DMS153 (cell line): ENCODE measurements around the gene BHLHE40.

Source experiments
- DNase-seq: peaks from one replicate; lab custom pipeline; 2025; lab: John Stamatoyannopoulos, UW

BHLHE40 gene

GRCh38 chr3:5001135-5001534 is 21.9 kb downstream of the BHLHE40 start:
- DNase-seq: no peak

DNA sequence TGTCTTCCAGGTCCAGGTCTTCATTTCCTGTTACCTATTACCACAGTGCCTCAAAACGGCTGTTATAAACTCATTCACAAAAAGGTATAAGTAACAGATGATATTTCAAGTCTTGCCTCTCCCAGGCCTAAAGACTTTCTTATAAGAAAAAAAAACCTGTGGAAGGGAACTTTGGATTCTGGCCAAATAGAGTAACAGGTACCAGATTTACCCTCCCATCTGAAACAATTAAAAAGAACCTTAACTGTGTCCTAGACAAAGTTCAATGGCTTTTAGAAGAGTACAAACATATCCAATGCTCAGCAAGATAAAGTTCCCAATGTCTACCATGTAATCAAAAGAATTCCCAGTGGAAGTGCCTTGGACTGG is 22.6 kb downstream of the BHLHE40 start:
- no peak for DNase-seq

DNA sequence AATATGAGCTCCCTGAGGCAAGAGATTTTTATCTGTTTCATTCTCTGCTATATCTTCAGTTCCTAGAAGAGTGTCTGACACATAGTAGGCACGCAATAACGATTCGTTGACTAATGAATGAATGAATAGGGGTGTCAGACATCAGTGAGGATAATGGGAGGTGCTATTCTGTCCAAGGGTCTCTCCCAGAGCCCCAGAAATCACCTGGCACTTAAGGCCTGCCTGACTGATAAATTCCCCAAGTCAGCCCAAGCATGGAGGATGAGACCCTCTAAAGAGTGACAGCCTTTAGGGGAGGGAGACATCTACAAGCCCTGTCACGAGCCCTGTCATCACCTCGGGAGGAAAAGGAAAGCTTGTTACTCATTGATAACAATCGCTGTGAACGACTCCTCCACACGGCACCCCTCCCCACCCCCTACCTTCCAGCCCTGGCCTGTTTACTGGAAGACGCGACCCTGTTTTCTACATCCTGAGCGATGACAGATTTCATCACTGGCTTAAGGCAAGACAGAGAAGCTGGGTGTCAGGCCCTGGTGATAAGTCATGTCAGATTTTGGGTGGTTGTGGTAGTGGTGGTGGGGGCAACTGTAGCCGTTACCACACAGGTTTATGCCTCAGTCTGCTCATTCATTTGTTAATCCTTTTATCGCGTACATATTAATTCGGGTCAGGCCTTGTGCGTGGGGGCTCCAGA is 23.1 kb downstream of the BHLHE40 start:
- no peak for DNase-seq

- DNase-seq: no peak
Observed at GRCh38 chr3:5002871-5003247, 23.6 kb downstream of the BHLHE40 start.

DNA sequence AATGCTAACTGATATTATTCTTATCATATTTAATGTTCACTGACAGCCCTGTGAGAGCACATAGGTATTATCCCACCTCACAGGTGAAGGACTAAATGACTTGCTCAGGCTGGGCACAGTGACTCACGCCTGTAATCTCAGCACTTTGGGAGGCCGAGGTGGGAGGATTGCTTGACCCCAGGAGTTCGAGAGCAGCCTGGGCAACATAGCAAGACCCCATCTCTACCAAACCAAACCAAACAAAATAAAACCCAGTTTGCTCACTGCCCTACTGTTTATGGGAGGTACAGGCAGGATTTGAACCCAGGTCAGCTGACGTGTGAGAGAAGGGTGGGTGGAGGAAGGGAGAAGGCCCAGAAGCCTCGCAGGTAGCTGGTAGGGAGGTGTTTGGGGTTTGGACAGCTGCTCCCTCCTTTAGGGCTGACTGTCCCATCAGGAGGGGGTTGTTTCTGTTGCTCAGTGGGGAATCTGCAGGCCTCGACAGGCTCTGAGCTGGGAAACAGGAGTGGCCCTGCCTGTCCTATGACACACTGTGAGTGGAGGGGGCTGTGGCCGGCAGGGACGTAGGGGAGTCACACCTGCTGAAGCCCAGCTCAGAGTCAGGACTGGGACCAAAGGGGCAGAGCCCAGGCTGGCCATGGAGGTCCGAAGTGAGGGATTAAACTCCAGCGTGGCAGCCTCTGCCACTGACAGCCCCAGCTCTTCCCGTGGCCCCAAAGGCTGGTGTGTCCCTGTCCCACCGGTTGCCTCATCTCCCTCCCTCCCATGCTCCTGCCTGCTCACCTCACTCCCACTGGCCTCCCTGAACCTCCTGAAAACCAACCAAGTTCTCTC is 25.3 kb downstream of the BHLHE40 start:
- DNase-seq: no peak

DNA sequence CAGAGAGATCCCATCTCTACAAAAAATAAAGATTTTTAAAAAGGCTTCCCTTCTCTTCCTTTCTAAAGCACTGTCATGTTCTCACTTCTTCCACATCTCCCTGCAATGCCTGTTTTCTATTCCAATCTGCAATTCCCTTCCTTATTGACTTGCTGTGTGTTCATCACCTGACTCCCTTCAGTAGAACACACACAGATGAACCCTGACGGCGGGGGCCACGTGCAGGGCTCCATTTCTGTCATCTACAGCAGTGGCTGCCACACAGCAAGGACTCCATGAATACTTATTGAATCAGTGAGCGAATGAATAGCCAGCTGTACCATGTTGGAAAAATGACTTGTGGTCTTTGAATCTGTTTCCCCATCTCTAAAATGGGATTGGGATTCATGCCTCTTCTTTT is 26.1 kb downstream of the BHLHE40 start:
- no peak for DNase-seq

GRCh38 chr3:5006755-5007202 is 27.5 kb downstream of the BHLHE40 start:
- DNase-seq: no peak

- DNase-seq: no peak
Observed at GRCh38 chr3:5007873-5008272, 28.6 kb downstream of the BHLHE40 start.

DNA sequence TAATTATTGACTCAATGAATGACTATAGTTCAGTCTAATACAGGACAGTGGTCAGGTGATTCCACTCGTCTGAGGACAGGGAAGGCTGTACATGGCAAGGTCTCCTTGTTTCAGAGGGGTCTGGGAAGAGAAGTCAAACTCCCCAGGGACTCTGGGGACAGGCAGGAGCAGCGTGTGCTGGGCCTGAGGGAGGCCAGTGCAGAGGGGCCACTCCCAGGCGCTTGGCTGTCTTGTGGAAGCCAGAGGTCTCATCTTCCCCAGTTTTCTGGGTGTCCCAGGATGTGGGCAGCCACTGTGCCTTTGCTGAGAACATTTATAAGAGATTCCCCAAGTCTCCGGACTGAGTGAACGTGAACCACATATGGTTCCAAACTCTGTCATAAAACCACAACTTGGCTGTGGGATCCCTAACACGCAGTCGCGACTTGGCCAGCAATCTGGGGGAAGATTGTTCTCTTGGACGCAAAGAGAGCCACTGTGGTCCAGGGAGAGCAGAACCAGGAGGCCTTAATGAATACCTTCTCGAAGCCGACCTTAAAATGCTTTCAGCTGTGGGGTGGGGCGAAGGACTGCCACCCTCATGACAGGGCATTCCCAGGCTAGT is 30.4 kb downstream of the BHLHE40 start:
- DNase-seq: no peak

- DNase-seq: no peak
Observed at GRCh38 chr3:5010140-5010539, 30.9 kb downstream of the BHLHE40 start.

- no peak for DNase-seq
Observed at GRCh38 chr3:5010706-5011554, 31.7 kb downstream of the BHLHE40 start.

- no peak for DNase-seq
Observed at GRCh38 chr3:5011555-5012256, 32.5 kb downstream of the BHLHE40 start.

GRCh38 chr3:5012367-5012766 is 33.1 kb downstream of the BHLHE40 start:
- no peak for DNase-seq

DNA sequence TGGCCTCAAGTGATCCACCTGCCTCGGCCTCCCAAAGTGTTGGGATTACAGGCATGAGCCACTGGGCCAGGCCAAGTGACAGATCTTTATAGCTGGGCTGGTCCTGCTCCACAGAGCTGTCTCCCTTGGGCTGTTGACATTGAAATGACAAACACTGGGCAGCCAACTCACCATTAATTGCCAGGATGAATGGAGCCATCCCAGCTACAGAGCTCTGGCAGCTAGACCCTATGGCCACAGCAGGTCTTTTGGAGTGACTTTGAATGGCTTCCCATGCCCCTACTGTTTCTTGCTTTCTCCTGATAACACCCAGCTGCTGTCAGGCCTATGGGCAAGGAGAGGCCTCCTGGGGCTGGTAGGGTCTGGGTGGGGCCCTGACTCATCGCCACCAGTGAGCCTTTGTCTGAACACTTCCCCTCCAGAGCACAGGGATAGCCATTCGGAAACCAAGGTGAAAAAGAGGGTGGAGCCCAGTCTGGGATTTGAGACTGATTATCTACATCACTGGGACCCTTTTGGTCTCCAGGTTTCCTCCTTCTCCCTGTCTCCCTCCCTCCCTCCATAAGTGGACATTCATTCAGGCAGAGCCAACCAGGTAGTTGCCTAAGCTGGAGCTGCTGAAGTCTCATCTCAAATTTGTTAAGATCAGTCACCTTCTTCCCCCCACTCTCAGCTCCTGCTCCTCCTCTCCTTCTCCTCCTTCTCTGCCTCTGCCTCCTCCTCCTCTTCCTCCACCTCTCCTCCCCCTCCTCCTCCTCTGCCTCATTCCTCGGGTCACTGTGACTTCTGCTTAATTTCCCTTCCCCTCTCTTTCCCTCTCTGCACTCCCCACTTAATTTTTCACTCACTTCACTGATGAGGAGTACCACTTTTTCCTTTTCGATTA is 34.0 kb downstream of the BHLHE40 start:
- peak; percentile 11 for DNase-seq

DNA sequence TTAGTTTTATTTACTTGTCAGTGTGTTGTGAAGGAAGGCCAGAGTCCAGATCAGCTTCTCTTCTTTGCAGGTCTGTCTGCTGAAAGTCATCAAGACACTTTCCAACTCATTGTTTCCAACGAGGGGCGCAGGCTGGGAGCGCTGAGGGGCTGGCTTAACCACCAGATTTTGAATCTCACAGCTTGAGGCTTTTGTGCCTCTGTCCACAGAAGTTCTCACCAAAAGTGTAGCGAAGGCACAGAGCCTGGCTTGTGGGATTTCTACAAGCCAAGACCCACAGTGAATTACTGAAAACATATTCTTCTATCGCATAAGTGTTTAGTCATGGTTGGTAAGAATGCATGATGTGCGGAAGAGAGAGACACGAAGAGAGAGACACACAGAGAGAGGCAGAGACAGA is 35.2 kb downstream of the BHLHE40 start:
- no peak for DNase-seq

- no peak for DNase-seq
Observed at GRCh38 chr3:5015056-5015455, 35.8 kb downstream of the BHLHE40 start.

GRCh38 chr3:5016211-5017161 is 37.2 kb downstream of the BHLHE40 start:
- no peak for DNase-seq

DNA sequence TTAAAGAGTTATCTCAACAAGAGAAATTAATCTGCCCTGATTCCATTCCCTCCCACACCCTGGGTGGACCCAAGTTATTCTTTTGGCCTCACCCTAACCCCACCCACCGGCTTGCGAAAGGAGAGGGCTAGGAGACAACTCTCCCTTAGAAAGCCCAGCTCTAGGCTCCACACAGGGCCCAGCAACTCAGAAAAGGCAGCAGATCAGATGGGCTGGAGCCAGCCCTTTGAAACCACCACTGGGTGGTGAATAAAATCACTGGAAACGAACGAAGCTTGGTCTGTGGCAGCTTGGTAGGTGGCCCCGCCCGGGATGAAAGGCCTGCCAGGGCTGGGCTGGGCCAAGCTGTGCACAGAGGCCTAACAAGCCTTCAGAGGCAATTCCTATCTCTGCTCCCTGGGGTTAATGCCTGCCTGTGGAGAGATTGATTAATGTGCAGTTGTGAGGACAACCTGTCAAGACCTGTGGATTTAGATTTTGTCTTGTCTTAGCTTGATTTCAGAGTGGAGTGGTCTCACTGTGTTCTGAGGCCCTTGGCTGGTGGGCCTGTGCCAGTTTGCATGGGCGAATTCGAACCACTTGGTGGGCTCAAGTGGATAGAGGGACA is 38.8 kb downstream of the BHLHE40 start:
- no peak for DNase-seq
